Esophagus squamous epithelium (tissue), 4 donors: ENCODE data around the gene RBM14.

Experiments
- POLR2A ChIP-seq, 4 donors: fragments of 450-650 bp; IDR thresholded peaks; one replicate each; pipeline ENCODE4 v1.6.1; 2017; ENCODE audit warnings: antibody characterized with exemption in 4 of 4, mild to moderate bottlenecking in 4 of 4, moderate library complexity in 3 of 4
- TF ChIP-seq, protein P1 (sequence below), 6 experiments: fragments of 450-650 bp in 4 of 6; fragments of 200-600 bp in 2 of 6; sonication (generic) in 2 of 6; IDR thresholded peaks; one replicate each; pipeline ENCODE4 v1.5.1; 2016 to 2019; ENCODE audit warnings: antibody characterized with exemption in 6 of 6, mild to moderate bottlenecking in 4 of 6, moderate library complexity in 4 of 6

DNA sequence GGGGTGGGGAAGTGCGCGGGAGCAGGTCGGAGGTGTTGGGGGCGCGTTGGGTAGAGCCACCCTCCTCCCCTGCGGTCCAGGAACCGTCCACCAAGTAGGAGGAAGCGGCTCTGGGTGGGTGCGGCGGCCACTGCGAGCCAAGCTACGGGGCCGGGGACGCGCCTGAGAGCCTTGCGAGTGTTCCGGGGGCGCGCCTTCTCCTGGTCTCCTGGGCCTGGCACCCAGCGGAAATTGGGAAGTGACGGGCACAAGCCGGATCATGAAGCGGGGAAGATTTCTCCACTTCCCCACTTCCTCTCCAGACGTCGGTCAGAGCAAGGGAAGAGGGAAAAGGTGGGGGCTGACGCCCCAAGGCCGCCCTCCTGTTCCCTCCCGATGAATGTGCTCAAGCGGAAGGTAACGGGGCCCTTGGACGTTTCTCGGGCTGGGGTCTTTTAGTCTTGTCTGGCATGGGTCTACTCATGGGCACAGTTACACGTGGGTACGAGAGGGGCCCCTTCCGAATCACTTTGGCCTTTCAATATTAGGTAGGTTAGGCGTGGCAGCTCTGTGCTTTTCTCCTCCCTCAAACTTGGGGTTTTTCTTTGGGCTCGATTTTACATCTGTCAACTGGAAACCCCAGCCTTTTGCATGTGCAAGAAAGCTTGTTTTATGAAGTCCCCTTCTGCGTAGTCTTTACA is 865 bp downstream of the RBM14 start:
- no peak for TF ChIP-seq POLR2A (IDR thresholded peaks at IDR 0.05)
- TF ChIP-seq, protein P1, sequence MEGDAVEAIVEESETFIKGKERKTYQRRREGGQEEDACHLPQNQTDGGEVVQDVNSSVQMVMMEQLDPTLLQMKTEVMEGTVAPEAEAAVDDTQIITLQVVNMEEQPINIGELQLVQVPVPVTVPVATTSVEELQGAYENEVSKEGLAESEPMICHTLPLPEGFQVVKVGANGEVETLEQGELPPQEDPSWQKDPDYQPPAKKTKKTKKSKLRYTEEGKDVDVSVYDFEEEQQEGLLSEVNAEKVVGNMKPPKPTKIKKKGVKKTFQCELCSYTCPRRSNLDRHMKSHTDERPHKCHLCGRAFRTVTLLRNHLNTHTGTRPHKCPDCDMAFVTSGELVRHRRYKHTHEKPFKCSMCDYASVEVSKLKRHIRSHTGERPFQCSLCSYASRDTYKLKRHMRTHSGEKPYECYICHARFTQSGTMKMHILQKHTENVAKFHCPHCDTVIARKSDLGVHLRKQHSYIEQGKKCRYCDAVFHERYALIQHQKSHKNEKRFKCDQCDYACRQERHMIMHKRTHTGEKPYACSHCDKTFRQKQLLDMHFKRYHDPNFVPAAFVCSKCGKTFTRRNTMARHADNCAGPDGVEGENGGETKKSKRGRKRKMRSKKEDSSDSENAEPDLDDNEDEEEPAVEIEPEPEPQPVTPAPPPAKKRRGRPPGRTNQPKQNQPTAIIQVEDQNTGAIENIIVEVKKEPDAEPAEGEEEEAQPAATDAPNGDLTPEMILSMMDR (IDR thresholded peaks at IDR 0.05) = no peak
